GM23338 (cell line): Measurements from ENCODE around the gene GP9.

Source experiments
- CTCF ChIP-seq, 2 experiments: fragments of 200-600 bp in 1 of 2; sonication (generic) in 1 of 2; conservative IDR thresholded peaks; 2 replicates each; pipeline versions ENCODE4 v1.5.1 to v1.6.1; 2016 to 2017; ENCODE audit warnings: antibody characterized with exemption in 2 of 2, low read depth in 2 of 2, mild to moderate bottlenecking in 2 of 2, moderate library complexity in 1 of 2
- EZH2 ChIP-seq: fragments of 200-600 bp; sonication (generic); IDR thresholded peaks from one replicate; pipeline ENCODE4 v1.8.0; 2017; ENCODE audit warnings: antibody characterized with exemption, mild to moderate bottlenecking, low read depth; ENCODE audit not compliant: unreplicated experiment
- EZH2phosphoT487 ChIP-seq: fragments of 200-600 bp; sonication (generic); IDR thresholded peaks from one replicate; pipeline ENCODE4 v1.8.1; 2018; ENCODE audit warnings: antibody characterized with exemption; ENCODE audit not compliant: unreplicated experiment
- POLR2AphosphoS5 ChIP-seq: IDR thresholded peaks from 2 replicates; pipeline ENCODE4 v1.6.1; 2016; ENCODE audit warnings: antibody characterized with exemption, low read depth
- ZNF114 ChIP-seq: fragments of 250-450 bp; sonication (Bioruptor Pico); IDR thresholded peaks from 2 replicates; pipeline ENCODE4 v1.5.0; 2020; ENCODE audit warnings: mild to moderate bottlenecking, moderate library complexity
- TF ChIP-seq, protein P1 (sequence below): IDR thresholded peaks from one replicate; pipeline ENCODE4 v1.6.1; 2018; ENCODE audit warnings: antibody characterized with exemption; ENCODE audit not compliant: unreplicated experiment

DNA sequence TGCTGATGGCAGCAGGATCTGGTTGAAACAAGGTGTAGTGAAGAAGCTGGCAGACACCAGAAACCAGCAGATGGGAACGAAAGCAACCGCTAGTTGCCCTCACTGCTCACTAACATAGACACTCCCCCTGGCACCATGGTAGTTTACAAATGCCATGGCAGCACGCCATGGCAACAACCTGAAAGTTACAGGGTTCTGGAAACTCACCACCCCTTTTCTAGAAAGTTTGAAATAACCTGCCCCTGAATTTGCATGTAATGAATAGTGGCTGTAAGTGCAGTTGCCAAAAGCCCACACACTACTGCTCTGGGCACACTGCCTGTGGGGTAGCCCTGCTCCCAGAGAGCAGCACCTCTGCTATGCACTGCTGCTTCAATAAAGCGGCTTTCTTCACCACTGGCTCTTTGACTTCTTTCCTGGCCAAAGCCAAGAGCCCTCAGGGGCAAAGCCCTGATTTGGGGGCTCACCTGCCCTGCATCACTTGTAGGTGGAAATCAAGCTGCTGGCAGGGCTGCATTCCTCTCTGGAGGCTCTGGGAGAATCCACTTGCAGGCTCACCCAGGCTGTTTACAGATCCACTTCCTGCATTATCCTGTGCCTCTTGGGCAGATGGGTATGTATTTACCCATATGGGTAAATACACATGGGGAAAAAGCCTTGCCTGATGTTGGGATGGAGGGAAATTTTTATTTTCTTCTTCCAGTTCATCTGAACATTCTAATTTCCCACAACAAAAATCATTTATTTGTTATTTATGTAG, 2.0 kb upstream of the GP9 start:
- no peak for TF ChIP-seq CTCF (conservative IDR thresholded peaks at IDR 0.05; ENCODE audit: low read depth in 2 of 2)
- TF ChIP-seq EZH2, result no peak
- TF ChIP-seq ZNF114 (CRISPR knock-in tag), result no peak
- no peak for TF ChIP-seq POLR2AphosphoS5
- TF ChIP-seq EZH2phosphoT487, result no peak
- TF ChIP-seq, protein P1, sequence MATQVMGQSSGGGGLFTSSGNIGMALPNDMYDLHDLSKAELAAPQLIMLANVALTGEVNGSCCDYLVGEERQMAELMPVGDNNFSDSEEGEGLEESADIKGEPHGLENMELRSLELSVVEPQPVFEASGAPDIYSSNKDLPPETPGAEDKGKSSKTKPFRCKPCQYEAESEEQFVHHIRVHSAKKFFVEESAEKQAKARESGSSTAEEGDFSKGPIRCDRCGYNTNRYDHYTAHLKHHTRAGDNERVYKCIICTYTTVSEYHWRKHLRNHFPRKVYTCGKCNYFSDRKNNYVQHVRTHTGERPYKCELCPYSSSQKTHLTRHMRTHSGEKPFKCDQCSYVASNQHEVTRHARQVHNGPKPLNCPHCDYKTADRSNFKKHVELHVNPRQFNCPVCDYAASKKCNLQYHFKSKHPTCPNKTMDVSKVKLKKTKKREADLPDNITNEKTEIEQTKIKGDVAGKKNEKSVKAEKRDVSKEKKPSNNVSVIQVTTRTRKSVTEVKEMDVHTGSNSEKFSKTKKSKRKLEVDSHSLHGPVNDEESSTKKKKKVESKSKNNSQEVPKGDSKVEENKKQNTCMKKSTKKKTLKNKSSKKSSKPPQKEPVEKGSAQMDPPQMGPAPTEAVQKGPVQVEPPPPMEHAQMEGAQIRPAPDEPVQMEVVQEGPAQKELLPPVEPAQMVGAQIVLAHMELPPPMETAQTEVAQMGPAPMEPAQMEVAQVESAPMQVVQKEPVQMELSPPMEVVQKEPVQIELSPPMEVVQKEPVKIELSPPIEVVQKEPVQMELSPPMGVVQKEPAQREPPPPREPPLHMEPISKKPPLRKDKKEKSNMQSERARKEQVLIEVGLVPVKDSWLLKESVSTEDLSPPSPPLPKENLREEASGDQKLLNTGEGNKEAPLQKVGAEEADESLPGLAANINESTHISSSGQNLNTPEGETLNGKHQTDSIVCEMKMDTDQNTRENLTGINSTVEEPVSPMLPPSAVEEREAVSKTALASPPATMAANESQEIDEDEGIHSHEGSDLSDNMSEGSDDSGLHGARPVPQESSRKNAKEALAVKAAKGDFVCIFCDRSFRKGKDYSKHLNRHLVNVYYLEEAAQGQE, result no peak
